HCT116 (cell line): ENCODE data around the gene FICD.

Source experiments
- EGR1 ChIP-seq: IDR thresholded peaks from 2 replicates; pipeline ENCODE4 v1.6.1; 2012; ENCODE audit warnings: low read depth
- EZH2 ChIP-seq: fragments of 200-600 bp; sonication (generic); IDR thresholded peaks from 2 replicates; pipeline ENCODE4 v1.6.1; 2017; ENCODE audit warnings: antibody characterized with exemption, mixed run types
- EZH2phosphoT487 ChIP-seq: fragments of 200-600 bp; IDR thresholded peaks from 2 replicates; pipeline ENCODE4 v1.6.1; 2018; ENCODE audit warnings: antibody characterized with exemption, borderline replicate concordance
- JUND ChIP-seq: IDR thresholded peaks from 2 replicates; pipeline ENCODE4 v1.6.1; 2012
- POLR2A ChIP-seq: IDR thresholded peaks from 2 replicates; pipeline ENCODE4 v1.7.0; 2011; ENCODE audit warnings: borderline replicate concordance; ENCODE audit not compliant: insufficient read depth, insufficient read length; ENCODE audit errors: extremely low read depth
- SIN3A ChIP-seq: IDR thresholded peaks from 2 replicates; pipeline ENCODE4 v1.6.1; 2012; ENCODE audit warnings: low read depth
- SP1 ChIP-seq: IDR thresholded peaks from 2 replicates; pipeline ENCODE4 v1.6.1; 2012; ENCODE audit warnings: low read depth
- YY1 ChIP-seq: IDR thresholded peaks from 2 replicates; pipeline ENCODE4 v1.6.1; 2011; ENCODE audit warnings: low read length, low read depth, moderate library complexity, mild to moderate bottlenecking; ENCODE audit not compliant: insufficient replicate concordance; ENCODE audit errors: extremely low read depth
- TF ChIP-seq, protein P1 (sequence below), 3 experiments: fragments of 200-600 bp in 1 of 3; sonication (generic) in 1 of 3; IDR thresholded peaks in 2 of 3; conservative IDR thresholded peaks in 1 of 3; 2 replicates each; pipeline ENCODE4 v1.5.1; 2012 to 2017; ENCODE audit warnings: low read depth in 2 of 3, low read length in 2 of 3, antibody characterized with exemption in 1 of 3, borderline replicate concordance in 1 of 3, control low read depth in 1 of 3, mild to moderate bottlenecking in 1 of 3, mixed read lengths in 1 of 3, mixed run types in 1 of 3, moderate library complexity in 1 of 3; ENCODE audit not compliant: insufficient read depth in 1 of 3
- TF ChIP-seq, protein P2 (sequence below): IDR thresholded peaks from 2 replicates; pipeline ENCODE4 v1.6.1; 2012; ENCODE audit warnings: low read depth
- TF ChIP-seq, protein P3 (sequence below): IDR thresholded peaks from 2 replicates; pipeline ENCODE4 v1.6.1; 2012
- TF ChIP-seq, protein P4 (sequence below): IDR thresholded peaks from 2 replicates; pipeline ENCODE4 v1.6.1; 2012

DNA sequence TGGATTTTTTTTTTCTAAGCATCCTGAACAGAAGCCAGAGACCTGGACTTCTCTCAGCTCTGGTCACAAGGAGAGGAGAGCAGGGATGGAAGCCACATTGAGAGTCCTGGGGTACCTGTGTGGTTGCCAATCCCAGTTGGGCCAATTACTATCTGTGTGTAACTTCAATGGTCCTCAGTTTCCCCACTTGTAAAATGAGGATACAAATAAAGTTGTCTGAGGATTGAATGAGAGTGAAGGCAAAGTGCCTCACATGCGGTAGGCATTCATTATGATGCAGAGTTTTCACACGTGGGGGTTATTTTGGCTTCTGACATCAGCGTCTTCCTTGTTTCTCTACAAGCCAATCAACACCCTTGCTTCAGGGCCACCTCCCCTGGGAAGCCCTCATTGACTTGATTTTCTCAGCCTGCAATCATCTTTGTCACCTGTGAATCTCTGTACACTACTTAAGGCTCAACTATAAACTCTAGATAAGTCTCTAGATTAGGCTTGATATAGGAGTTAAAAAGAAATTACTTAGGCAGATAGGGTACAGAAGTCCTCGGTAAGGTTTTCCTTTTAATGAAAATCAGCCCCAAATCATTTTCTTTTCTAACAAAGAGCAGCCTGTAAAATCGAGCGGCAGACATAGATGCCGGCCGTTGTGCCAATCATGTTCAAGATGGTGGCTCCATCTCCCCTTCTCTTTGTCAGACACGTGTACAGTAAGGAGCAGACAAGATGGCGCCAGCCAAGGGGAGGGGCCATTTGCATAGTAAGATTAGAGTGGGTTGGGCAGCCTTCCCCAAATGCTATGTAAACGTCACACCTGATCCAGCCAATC lies 37.8 kb upstream of the FICD start:
- TF ChIP-seq EGR1 (no peak), JUND (no peak), SP1 (no peak), EZH2 (no peak), SIN3A (no peak), EZH2phosphoT487 (no peak), POLR2A (no peak), YY1 (no peak)
- TF ChIP-seq, protein P1, sequence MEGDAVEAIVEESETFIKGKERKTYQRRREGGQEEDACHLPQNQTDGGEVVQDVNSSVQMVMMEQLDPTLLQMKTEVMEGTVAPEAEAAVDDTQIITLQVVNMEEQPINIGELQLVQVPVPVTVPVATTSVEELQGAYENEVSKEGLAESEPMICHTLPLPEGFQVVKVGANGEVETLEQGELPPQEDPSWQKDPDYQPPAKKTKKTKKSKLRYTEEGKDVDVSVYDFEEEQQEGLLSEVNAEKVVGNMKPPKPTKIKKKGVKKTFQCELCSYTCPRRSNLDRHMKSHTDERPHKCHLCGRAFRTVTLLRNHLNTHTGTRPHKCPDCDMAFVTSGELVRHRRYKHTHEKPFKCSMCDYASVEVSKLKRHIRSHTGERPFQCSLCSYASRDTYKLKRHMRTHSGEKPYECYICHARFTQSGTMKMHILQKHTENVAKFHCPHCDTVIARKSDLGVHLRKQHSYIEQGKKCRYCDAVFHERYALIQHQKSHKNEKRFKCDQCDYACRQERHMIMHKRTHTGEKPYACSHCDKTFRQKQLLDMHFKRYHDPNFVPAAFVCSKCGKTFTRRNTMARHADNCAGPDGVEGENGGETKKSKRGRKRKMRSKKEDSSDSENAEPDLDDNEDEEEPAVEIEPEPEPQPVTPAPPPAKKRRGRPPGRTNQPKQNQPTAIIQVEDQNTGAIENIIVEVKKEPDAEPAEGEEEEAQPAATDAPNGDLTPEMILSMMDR (IDR thresholded peaks at IDR 0.05 in 2 of 3, conservative IDR thresholded peaks at IDR 0.05 in 1 of 3; ENCODE audit: borderline replicate concordance in 1 of 3, insufficient read depth in 1 of 3, low read depth in 2 of 3, low read length in 2 of 3), result no peak
- TF ChIP-seq, protein P2, sequence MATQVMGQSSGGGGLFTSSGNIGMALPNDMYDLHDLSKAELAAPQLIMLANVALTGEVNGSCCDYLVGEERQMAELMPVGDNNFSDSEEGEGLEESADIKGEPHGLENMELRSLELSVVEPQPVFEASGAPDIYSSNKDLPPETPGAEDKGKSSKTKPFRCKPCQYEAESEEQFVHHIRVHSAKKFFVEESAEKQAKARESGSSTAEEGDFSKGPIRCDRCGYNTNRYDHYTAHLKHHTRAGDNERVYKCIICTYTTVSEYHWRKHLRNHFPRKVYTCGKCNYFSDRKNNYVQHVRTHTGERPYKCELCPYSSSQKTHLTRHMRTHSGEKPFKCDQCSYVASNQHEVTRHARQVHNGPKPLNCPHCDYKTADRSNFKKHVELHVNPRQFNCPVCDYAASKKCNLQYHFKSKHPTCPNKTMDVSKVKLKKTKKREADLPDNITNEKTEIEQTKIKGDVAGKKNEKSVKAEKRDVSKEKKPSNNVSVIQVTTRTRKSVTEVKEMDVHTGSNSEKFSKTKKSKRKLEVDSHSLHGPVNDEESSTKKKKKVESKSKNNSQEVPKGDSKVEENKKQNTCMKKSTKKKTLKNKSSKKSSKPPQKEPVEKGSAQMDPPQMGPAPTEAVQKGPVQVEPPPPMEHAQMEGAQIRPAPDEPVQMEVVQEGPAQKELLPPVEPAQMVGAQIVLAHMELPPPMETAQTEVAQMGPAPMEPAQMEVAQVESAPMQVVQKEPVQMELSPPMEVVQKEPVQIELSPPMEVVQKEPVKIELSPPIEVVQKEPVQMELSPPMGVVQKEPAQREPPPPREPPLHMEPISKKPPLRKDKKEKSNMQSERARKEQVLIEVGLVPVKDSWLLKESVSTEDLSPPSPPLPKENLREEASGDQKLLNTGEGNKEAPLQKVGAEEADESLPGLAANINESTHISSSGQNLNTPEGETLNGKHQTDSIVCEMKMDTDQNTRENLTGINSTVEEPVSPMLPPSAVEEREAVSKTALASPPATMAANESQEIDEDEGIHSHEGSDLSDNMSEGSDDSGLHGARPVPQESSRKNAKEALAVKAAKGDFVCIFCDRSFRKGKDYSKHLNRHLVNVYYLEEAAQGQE, result no peak
- TF ChIP-seq, protein P3, sequence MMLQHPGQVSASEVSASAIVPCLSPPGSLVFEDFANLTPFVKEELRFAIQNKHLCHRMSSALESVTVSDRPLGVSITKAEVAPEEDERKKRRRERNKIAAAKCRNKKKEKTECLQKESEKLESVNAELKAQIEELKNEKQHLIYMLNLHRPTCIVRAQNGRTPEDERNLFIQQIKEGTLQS, result no peak
- TF ChIP-seq, protein P4, sequence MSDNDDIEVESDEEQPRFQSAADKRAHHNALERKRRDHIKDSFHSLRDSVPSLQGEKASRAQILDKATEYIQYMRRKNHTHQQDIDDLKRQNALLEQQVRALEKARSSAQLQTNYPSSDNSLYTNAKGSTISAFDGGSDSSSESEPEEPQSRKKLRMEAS, result no peak
